ENCODE results near the gene RAPGEF4.
A peak's percentile ranks its signal among the peaks of the same experiment; 100 is the strongest.

RAPGEF4 gene

DNA sequence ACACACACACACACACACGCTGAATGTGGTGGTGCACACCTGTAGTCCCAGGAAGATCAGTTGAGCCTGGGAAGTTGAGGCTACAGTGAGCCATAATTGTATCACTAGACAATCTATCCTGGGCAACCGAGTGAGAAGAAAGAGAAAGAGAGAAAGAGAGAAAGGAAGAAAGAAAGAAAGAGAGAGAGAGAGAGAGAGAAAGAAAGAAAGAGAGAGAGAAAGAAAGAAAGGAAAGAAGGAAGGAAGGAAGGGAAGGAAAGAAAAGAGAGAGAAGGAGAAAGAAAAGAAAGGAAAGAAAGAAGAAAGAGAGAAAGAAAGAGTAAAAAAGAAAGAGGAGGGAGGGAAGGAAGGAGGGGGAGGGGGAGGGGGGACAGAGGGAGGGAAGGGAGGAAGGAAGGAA is 190.0 kb downstream of the RAPGEF4 start:
- no peak overlapping the region for H3K27ac ChIP-seq
- ChIA-PET CTCF (interaction anchor here (0.7 kb wide), 1 partner anchor 870 kb away, joined by 5 read pairs; no protein-coding TSS in a partner anchor), POLR2A (ENCODE audit: low non-redundant PET) (no interaction called here)
- TF ChIP-seq, protein P1, sequence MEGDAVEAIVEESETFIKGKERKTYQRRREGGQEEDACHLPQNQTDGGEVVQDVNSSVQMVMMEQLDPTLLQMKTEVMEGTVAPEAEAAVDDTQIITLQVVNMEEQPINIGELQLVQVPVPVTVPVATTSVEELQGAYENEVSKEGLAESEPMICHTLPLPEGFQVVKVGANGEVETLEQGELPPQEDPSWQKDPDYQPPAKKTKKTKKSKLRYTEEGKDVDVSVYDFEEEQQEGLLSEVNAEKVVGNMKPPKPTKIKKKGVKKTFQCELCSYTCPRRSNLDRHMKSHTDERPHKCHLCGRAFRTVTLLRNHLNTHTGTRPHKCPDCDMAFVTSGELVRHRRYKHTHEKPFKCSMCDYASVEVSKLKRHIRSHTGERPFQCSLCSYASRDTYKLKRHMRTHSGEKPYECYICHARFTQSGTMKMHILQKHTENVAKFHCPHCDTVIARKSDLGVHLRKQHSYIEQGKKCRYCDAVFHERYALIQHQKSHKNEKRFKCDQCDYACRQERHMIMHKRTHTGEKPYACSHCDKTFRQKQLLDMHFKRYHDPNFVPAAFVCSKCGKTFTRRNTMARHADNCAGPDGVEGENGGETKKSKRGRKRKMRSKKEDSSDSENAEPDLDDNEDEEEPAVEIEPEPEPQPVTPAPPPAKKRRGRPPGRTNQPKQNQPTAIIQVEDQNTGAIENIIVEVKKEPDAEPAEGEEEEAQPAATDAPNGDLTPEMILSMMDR (conservative IDR thresholded peaks at IDR 0.05; ENCODE audit: low read depth) = no peak
- no peak for DNase-seq (ENCODE audit: low spot score)

DNA sequence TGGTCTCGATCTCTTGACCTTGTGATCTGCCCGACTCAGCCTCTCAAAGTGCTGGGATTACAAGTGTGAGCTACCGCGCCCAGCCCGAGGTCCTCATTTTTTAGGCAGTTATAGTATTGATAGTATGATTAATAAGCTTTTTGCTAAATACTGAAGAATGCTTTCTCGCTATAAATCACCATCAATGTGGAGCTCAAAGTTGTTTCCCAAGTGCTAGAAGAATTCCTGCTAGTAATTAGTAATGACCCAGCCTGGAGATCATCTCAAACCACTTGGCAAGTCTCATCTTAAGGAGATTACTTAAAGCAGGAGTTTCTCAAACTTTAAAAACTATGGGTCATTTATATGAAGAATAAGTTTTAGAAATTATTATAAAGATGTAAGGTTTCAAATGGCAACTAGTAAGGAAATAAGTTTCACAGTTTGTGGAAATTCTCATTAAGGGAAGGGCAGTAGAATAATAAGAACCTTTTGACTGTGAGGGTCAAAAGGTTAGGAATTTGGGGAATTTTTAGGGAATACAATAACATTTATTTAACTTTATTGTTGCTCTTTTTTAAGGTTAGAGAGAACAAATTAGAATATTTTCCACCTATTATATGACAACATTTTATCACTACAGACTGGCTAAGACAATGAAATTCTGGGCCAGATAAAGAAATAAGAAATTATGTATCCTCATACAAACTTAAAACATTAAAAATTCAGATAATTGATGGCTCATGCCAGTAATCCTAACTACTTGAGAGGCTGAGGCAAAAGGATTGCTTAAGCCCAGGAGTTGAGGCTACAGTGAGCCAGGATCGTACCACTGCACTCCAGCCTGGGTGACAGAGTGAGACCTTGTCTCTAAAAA is 191.4 kb downstream of the RAPGEF4 start:
- no peak for DNase-seq (ENCODE audit: low spot score)
- TF ChIP-seq, protein P1 (conservative IDR thresholded peaks at IDR 0.05; ENCODE audit: low read depth) = no peak
- ChIA-PET CTCF (interaction anchor here (0.6 to 1.3 kb wide), 2 partner anchors 19 to 114 kb away, joined by 3 read pairs; no protein-coding TSS in a partner anchor), POLR2A (ENCODE audit: low non-redundant PET) (interaction anchor here (0.5 kb wide), 1 partner anchor 24 kb away, joined by 3 read pairs; no protein-coding TSS in a partner anchor)
- H3K27ac ChIP-seq = no peak overlapping the region

DNA sequence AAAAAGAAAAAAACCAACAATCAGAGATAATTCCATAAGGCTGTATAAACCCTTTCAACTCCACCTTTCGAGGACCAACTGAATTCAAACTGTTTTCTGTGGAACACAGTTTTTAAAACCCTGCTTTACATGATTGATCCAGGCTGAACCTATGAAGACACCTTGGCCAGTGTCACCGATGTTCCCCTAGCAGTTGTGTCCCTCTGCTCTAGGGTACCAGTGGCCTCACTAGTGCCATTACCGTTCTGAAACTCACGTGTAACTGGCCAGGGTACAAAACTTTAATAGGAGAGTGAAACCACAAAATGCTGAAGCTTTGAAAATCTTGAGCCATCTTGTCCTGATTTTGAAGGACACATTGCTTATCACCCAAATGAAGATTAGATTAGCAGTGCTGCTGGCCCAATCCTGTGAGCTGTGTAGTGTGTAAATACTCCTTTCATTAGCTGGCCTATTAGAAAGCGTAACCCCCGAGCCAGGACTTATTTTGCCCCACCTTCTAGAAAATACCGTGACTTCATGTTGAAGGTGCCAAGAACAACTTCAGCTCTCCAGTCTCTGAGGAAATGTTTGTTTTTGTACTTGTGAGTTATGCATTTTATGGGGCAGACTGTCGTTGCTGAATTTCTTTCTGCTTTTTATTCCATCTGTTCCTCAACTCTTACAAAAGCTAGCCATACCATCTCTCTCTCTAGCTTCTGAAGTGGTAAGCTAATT is 192.2 kb downstream of the RAPGEF4 start:
- no peak overlapping the region for H3K27ac ChIP-seq
- POLR2A ChIA-PET (ENCODE audit: low non-redundant PET) = no interaction called here

DNA sequence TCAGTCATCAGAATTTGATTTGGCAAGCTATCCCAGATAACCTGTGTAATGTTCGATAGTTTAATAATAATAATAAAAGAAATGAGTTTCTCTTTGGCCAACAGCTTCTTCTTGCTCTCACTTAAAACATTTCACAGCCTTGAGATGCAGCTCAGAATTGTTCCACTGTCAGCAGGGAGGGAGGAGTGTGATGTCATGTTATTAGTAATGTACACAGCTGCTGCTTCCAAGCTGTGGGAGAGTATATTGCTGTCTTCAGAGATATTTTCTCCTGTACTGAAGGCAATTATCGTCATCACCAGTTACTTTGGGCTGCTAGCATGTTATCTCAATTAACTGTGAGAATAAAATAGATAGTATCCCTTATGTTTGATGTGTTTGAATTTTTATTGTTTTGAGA is 193.1 kb downstream of the RAPGEF4 start:
- DNase-seq (ENCODE audit: low spot score) = no peak
- CTCF ChIA-PET = interaction anchor here (0.6 to 2.1 kb wide), 5 partner anchors 42 to 337 kb away, joined by 3 to 10 read pairs (median 3); no protein-coding TSS in a partner anchor
- TF ChIP-seq, protein P1 (conservative IDR thresholded peaks at IDR 0.05; ENCODE audit: low read depth) = no peak
- POLR2A ChIA-PET (ENCODE audit: low non-redundant PET) = no interaction called here
- H3K27ac ChIP-seq = no peak overlapping the region

More for the DNA sequence above, 192.2 kb downstream of the RAPGEF4 start:
- no peak for DNase-seq (ENCODE audit: low spot score)
- CTCF ChIA-PET = interaction anchor here (0.6 to 2.1 kb wide), 4 partner anchors 18 to 954 kb away, joined by 3 to 10 read pairs (median 3); no protein-coding TSS in a partner anchor
- TF ChIP-seq, protein P1 (conservative IDR thresholded peaks at IDR 0.05; ENCODE audit: low read depth) = no peak

DNA sequence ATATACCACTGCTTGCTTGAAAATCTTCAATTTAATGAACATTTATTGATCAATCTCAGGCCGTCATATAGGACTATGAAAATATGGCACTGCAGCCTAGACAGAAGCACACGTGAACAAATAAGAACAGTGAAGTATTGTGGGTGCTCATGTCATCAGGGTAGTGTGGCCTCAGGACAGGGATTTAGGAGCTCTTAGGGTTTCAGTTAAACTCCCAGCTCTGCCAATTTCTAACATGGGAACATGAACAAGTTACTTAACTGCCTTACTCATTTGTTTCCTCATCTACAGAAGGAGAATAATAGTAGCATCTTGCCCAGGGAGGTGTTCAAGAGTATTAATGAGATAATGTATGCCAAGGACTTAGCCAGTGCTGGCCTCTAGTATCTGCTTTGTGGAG is 194.0 kb downstream of the RAPGEF4 start:
- TF ChIP-seq, protein P1 (conservative IDR thresholded peaks at IDR 0.05; ENCODE audit: low read depth) = no peak
- no peak for DNase-seq (ENCODE audit: low spot score)
- H3K27ac ChIP-seq = no peak overlapping the region
- CTCF ChIA-PET = interaction anchor here (0.8 to 2.1 kb wide), 2 partner anchors 22 to 116 kb away, joined by 3 to 10 read pairs; no protein-coding TSS in a partner anchor
- POLR2A ChIA-PET (ENCODE audit: low non-redundant PET) = no interaction called here

DNA sequence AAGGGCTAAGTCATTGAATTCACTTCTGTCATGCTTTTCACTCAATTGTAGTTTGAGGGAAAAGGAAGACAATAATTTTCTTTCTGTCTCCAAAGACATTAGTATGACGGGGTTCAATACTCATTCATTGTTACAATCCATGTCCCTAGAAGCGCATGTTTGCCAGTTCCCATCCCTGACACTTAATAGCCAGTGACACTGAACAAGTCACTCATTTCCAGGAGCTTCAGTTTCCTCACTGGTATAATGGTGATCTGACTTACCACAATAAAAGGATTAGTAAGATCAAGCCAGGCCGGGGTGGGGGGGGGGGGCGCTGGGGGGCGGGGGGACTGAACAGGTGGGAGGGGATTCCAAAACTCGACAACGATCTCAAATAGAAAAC is 195.2 kb downstream of the RAPGEF4 start:
- no peak for DNase-seq (ENCODE audit: low spot score)
- ChIA-PET CTCF (interaction anchor here (0.6 to 2.9 kb wide), 8 partner anchors 24 to 1041 kb away, joined by 3 to 43 read pairs (median 3); no protein-coding TSS in a partner anchor), POLR2A (ENCODE audit: low non-redundant PET) (no interaction called here)
- TF ChIP-seq, protein P1 (conservative IDR thresholded peaks at IDR 0.05; ENCODE audit: low read depth) = no peak
- peak overlapping the region; percentile 47; the same call in 1 of the 2 replicates for H3K27ac ChIP-seq
